GM12892 (cell line): ENCODE data around the gene CD274.

Experiments used
- POLR2A ChIP-seq: IDR thresholded peaks from 2 replicates; pipeline ENCODE4 v1.6.1; 2011; ENCODE audit warnings: low read depth, low read length, control low read depth
- TAF1 ChIP-seq: IDR thresholded peaks from 2 replicates; pipeline ENCODE4 v1.6.1; 2011; ENCODE audit warnings: low read depth, mild to moderate bottlenecking, control low read depth, low read length, borderline replicate concordance

DNA sequence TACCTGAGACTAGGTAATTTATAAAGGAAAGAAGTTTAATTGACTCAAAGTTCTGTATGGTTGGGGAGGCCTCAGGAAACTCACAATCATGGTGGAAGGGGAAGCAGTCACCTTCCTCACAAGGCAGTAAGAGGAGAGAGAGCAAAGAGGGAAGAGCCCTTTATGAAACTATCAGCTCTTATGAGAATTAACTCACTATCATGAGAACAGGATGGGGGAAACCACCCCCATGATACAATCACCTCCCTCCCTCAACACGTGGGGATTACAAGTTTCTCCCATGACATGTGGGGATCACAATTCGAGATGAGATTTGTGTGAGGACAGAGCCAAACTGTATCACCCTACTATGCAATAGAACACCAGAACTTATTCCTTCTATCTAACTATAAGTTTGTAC, 27.9 kb downstream of the CD274 start:
- TF ChIP-seq POLR2A (no peak), TAF1 (no peak)
